GM12874 (cell line): ENCODE data around the gene DNAH8.

ENCODE experiments used
- CTCF ChIP-seq: IDR thresholded peaks from 2 replicates; pipeline ENCODE4 v1.5.1; 2011; ENCODE audit warnings: low read depth, mild to moderate bottlenecking, control low read depth, low read length, moderate library complexity; ENCODE audit not compliant: insufficient read depth

The DNAH8 gene

DNA sequence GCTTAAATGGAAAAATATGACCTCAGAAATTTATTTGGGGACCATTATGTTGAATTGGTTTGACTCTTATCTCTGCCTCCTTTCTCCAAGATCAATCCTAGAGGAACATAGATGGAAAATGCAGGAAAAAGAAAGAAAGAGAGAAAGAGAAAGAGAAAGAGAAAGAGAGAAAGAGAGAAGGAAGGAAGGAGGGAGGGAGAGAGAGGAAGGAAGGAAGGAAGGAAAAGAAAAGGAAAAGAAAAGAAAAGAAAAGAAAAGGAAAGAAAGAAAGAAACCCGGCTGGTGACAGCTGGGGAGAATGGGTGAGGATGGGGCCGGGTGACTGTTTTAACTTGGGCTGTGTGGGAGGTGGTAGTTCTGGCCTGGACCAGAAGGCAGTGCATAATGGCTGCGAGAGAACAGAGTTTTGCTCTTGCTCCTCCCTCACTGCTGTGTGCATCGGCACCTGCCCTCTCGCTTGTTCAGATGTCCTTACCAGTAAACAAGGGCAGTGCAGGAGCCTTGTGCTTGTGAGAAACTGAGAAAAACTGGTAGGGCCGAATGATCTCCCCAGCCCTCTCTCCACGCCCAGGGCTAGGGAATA lies 36.8 kb upstream of the DNAH8 start:
- TF ChIP-seq CTCF: no peak

- TF ChIP-seq CTCF: no peak
Observed at GRCh38 chr6:38679668-38680067, 35.4 kb upstream of the DNAH8 start.

DNA sequence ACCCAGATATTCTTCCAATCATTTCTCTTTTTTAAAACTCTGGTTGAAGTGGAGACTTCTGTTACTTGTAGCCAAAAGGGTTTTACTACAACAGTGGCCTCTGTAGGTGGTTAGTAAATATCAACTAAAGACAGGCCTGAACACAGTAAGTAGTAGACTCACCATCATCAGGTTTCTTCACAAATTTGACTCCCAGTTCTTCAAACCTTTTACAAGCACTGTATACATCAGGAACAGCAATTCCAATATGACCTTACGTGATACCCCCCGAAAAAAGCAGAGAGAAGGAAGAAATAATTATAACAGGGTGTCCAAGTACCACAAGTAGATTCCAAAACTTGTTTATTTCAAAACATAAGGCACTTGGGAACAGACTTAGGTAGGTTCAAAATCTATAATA lies 33.3 kb upstream of the DNAH8 start:
- TF ChIP-seq CTCF: no peak

- no peak for TF ChIP-seq CTCF
Observed at GRCh38 chr6:38684237-38684636, 30.9 kb upstream of the DNAH8 start.

GRCh38 chr6:38684904-38685303 lies 30.2 kb upstream of the DNAH8 start:
- no peak for TF ChIP-seq CTCF

DNA sequence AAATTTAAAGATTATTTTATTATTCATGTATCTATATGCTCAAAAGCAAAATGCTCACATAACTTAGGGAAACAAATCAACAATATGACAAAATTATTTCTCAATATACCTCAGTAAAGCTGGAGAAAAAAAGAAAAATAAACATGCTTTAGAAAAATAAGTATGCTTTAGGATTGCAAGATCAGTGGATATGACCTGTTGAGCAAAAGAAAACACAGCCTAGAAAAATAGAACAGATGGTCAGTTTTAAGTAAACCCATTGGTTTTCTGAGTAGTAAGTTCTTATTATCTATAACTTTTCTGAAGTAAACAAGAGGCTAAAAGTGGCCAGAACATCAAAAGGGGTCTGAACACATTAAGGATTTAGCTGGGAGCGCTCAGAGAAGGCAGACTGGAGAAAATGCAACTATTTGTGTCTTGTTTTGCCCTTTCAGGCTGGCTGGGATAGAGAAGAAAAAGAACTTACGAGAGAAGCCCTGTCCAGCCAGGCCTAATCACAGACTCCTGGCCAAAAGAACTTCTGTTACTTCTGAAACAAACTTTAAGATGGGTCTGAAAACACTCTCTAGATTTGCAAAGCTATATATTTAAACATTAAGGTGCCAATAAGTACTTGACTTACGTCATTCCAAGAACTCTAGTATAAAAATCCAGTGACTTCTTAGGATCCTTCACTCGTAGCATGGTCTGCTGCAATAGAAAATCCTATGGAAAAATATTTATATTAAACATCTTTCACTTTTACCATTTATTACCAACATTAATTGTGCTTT lies 28.7 kb upstream of the DNAH8 start:
- no peak for TF ChIP-seq CTCF

- TF ChIP-seq CTCF: no peak
Observed at GRCh38 chr6:38687043-38687353, 28.1 kb upstream of the DNAH8 start.
